ENCODE data around the gene TWNK. TPM values are rescaled to one million over a fixed set of nuclear protein-coding genes. Genes with fewer than 3 reads are reported as not detected.

TWNK gene
- total and polyA plus RNA-seq, 2 donors = 3.2 to 7.9 TPM

DNA sequence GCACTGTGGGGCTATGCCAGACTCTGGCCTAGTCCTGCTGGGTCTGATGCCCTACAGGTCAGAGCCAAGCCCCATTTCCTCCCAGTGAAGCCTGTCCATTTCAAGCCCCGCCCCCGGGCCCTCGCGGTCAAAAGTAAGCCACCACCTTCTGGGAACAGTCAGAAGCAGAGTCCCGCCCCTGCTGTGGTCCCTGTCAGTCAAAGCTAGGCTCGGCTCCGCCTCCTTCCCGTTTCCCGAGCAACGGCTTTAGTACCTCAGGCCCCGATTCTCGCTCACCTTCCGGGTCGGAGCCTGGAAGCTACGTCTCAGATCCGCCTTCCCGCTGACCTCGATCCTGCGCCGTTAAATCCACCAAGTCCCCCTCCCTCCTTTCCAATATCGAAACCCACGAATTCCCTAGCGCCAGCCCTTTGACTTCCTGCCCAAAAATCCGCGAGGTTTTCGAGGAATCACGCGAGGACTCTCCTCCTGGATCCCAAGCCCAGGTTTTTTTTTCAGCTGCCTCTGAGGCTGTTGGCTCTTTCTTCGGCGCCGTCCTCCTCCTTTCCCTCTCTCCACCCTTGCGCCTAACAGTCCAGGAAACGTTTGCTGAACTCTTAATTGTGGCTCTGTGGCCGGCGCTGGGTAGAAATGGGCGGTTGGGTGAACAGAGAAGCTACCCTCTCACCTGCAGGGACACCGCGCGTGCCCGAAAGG, 55.5 kb downstream of the TWNK start:
- DNase-seq (ENCODE audit: extremely low spot score) = peak; percentile 93
- no peaks in the 10 kb centered on the region for H3K4me1 ChIP-seq (ENCODE audit: insufficient read depth)
- WGBS = 3% methylated on average over 40 of the region's 40 CpGs
- peak overlapping the region; percentile 93 for H3K27ac ChIP-seq (ENCODE audit: low read depth)
- peak overlapping the region; percentile 32 for H3K4me3 ChIP-seq (ENCODE audit: low read depth, low read length)
- H3K36me3 ChIP-seq (ENCODE audit: insufficient read depth) = no peaks in the 10 kb centered on the region

DNA sequence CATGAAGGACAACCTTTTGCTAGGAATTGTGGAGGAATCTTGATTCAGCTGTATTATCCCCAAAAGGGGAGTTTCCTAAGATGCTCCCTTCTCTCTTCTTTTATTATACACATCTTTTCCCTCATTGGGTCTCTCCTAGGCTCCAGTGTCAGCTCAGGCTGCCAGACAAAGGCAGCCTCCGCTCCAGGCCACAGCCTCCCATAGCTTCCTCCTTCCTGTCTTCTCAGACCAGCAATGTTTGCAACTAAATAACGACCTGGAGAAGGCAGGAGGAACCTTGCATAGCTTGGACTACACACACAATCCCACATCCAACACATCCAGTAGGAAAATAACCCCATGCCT, 56.0 kb downstream of the TWNK start:
- no peak for DNase-seq (ENCODE audit: extremely low spot score)
- 21% methylated on average over 2 of the region's 2 CpGs for WGBS
- peak overlapping the region; percentile 93 for H3K27ac ChIP-seq (ENCODE audit: low read depth)
- no peaks in the 10 kb centered on the region for H3K36me3 ChIP-seq (ENCODE audit: insufficient read depth)
- H3K4me3 ChIP-seq (ENCODE audit: low read depth, low read length) = peak overlapping the region; percentile 32
- H3K4me1 ChIP-seq (ENCODE audit: insufficient read depth) = no peaks in the 10 kb centered on the region

Small RNA genes lying within 50 kb of the gene (small RNA-seq; reads per million reads assigned to genes)
- not detected for gene MIR608

Other genes starting within 250 kb of the TWNK start
- gene PAX2, start 242.0 kb upstream of the TWNK start, total RNA-seq = not detected
- not detected for gene PAX2, start 242.0 kb upstream of the TWNK start, polyA plus RNA-seq
- 114 TPM for gene SLF2, start 74.6 kb upstream of the TWNK start, total RNA-seq
- gene SLF2, start 74.6 kb upstream of the TWNK start, polyA plus RNA-seq = 13.9 TPM
- gene SEMA4G, start 18.0 kb upstream of the TWNK start, total RNA-seq = 1.2 TPM
- 2.3 TPM for gene SEMA4G, start 18.0 kb upstream of the TWNK start, polyA plus RNA-seq
- 35.4 TPM for gene MRPL43, start within 50 bp of the TWNK start, total RNA-seq
- 153 TPM for gene MRPL43, start within 50 bp of the TWNK start, polyA plus RNA-seq
- gene LZTS2, start 12.3 kb downstream of the TWNK start, total RNA-seq = 35.6 TPM
- gene LZTS2, start 12.3 kb downstream of the TWNK start, polyA plus RNA-seq = 142 TPM
- 0.21 TPM for gene PDZD7, start 43.6 kb downstream of the TWNK start, total RNA-seq
- 0.46 TPM for gene PDZD7, start 43.6 kb downstream of the TWNK start, polyA plus RNA-seq
- gene SFXN3, start 43.7 kb downstream of the TWNK start, total RNA-seq = 29.9 TPM
- gene SFXN3, start 43.7 kb downstream of the TWNK start, polyA plus RNA-seq = 34.7 TPM
- 27.0 TPM for gene KAZALD1, start 74.4 kb downstream of the TWNK start, total RNA-seq
- 5.9 TPM for gene KAZALD1, start 74.4 kb downstream of the TWNK start, polyA plus RNA-seq
- not detected for gene TLX1, start 143.8 kb downstream of the TWNK start, total RNA-seq
- not detected for gene TLX1, start 143.8 kb downstream of the TWNK start, polyA plus RNA-seq
- not detected for gene LBX1, start 241.9 kb downstream of the TWNK start, total RNA-seq
- not detected for gene LBX1, start 241.9 kb downstream of the TWNK start, polyA plus RNA-seq

Data from urinary bladder (tissue), 4 donors.